Dendritic cell treated with granulocyte-macrophage colony-stimulating factor and Interleukin-4, amounts not matched to agents 40 ng/mL and 50 ng/mL, for 4 days (primary cell): ENCODE measurements around the gene ABCD3.

Source experiments
- H3K27ac Mint-ChIP-seq: one replicate; pipeline ENCODE4 v1.8.0; 2022; ENCODE audit warnings: mild to moderate bottlenecking, mixed read lengths
- H3K27me3 Mint-ChIP-seq: one replicate; pipeline ENCODE4 v1.8.0; 2022; ENCODE audit warnings: mild to moderate bottlenecking, mixed read lengths
- H3K36me3 Mint-ChIP-seq: one replicate; pipeline ENCODE4 v1.8.0; 2022; ENCODE audit warnings: low read depth, mixed read lengths
- H3K4me1 Mint-ChIP-seq: one replicate; pipeline ENCODE4 v1.8.0; 2022; ENCODE audit warnings: low read depth, mixed read lengths
- H3K4me3 Mint-ChIP-seq: one replicate; pipeline ENCODE4 v1.8.0; 2022; ENCODE audit warnings: mild to moderate bottlenecking, moderate library complexity, mixed read lengths
- H3K9me3 Mint-ChIP-seq: one replicate; pipeline ENCODE4 v1.8.0; 2022; ENCODE audit warnings: mixed read lengths
- intact Hi-C: fragments of 100-400 bp; cut with micrococcal nuclease; formaldehyde crosslinking; loops from one replicate; pipeline ENCODE4 v1.15.0; 2022

Gene ABCD3

GRCh38 chr1:94462606-94463005, 44.4 kb downstream of the ABCD3 start:
- H3K27ac Mint-ChIP-seq = no peak overlapping the region
- no peaks in the 10 kb centered on the region for H3K27me3 Mint-ChIP-seq
- H3K9me3 Mint-ChIP-seq = no peaks in the 10 kb centered on the region
- intact Hi-C loops = loop anchor here (5.0 to 10.0 kb wide), 3 partner anchors 118 to 420 kb away; no protein-coding TSS in a partner anchor
- peaks cover 42% of the 10 kb centered on the region for H3K36me3 Mint-ChIP-seq
- H3K4me3 Mint-ChIP-seq = no peak overlapping the region
- peaks cover 23% of the 10 kb centered on the region for H3K4me1 Mint-ChIP-seq

GRCh38 chr1:94463056-94463764, 45.0 kb downstream of the ABCD3 start:
- Mint-ChIP-seq H3K36me3 (peaks cover 42% of the 10 kb centered on the region), H3K27ac (no peak overlapping the region), H3K4me1 (peaks cover 23% of the 10 kb centered on the region), H3K27me3 (no peaks in the 10 kb centered on the region), H3K9me3 (no peaks in the 10 kb centered on the region), H3K4me3 (no peak overlapping the region)
- intact Hi-C loops = loop anchor here (5.0 to 10.0 kb wide), 3 partner anchors 118 to 421 kb away; no protein-coding TSS in a partner anchor

- Mint-ChIP-seq H3K4me3 (no peak overlapping the region), H3K4me1 (peaks cover 22% of the 10 kb centered on the region), H3K36me3 (peaks cover 40% of the 10 kb centered on the region), H3K9me3 (no peaks in the 10 kb centered on the region), H3K27ac (no peak overlapping the region), H3K27me3 (no peaks in the 10 kb centered on the region)
- intact Hi-C loops = loop anchor here (5.0 to 10.0 kb wide), 3 partner anchors 119 to 422 kb away; no protein-coding TSS in a partner anchor
Observed at GRCh38 chr1:94463765-94464330, 45.7 kb downstream of the ABCD3 start.

GRCh38 chr1:94468708-94469107, 50.5 kb downstream of the ABCD3 start:
- H3K36me3 Mint-ChIP-seq = peaks cover 45% of the 10 kb centered on the region
- peaks cover 3% of the 10 kb centered on the region for H3K4me1 Mint-ChIP-seq
- H3K9me3 Mint-ChIP-seq = no peaks in the 10 kb centered on the region
- H3K4me3 Mint-ChIP-seq = no peak overlapping the region
- H3K27me3 Mint-ChIP-seq = no peaks in the 10 kb centered on the region
- H3K27ac Mint-ChIP-seq = no peak overlapping the region
- intact Hi-C loops = loop anchor here (10.0 kb wide), 1 partner anchor 124 kb away; no protein-coding TSS in a partner anchor

- Mint-ChIP-seq H3K36me3 (peaks cover 32% of the 10 kb centered on the region), H3K27ac (no peak overlapping the region), H3K4me1 (no peaks in the 10 kb centered on the region), H3K4me3 (no peak overlapping the region), H3K9me3 (no peaks in the 10 kb centered on the region), H3K27me3 (no peaks in the 10 kb centered on the region)
- intact Hi-C loops = no loop called here
Observed at GRCh38 chr1:94471271-94471670, 53.1 kb downstream of the ABCD3 start.

GRCh38 chr1:94475232-94475631, 57.0 kb downstream of the ABCD3 start:
- H3K4me3 Mint-ChIP-seq = no peak overlapping the region
- intact Hi-C loops = no loop called here
- no peak overlapping the region for H3K27ac Mint-ChIP-seq
- H3K9me3 Mint-ChIP-seq = no peaks in the 10 kb centered on the region
- no peaks in the 10 kb centered on the region for H3K4me1 Mint-ChIP-seq
- H3K27me3 Mint-ChIP-seq = no peaks in the 10 kb centered on the region
- H3K36me3 Mint-ChIP-seq = peaks cover 25% of the 10 kb centered on the region

- Mint-ChIP-seq H3K27me3 (no peaks in the 10 kb centered on the region), H3K4me3 (no peak overlapping the region), H3K36me3 (peaks cover 42% of the 10 kb centered on the region), H3K9me3 (no peaks in the 10 kb centered on the region), H3K4me1 (no peaks in the 10 kb centered on the region), H3K27ac (no peak overlapping the region)
- intact Hi-C loops = no loop called here
Observed at GRCh38 chr1:94479682-94480081, 61.5 kb downstream of the ABCD3 start.

- H3K27me3 Mint-ChIP-seq = no peaks in the 10 kb centered on the region
- intact Hi-C loops = loop anchor here (1.0 kb wide), 1 partner anchor 325 kb away; no protein-coding TSS in a partner anchor
- peaks cover 36% of the 10 kb centered on the region for H3K36me3 Mint-ChIP-seq
- no peaks in the 10 kb centered on the region for H3K9me3 Mint-ChIP-seq
- H3K4me1 Mint-ChIP-seq = no peaks in the 10 kb centered on the region
- H3K4me3 Mint-ChIP-seq = no peak overlapping the region
- no peak overlapping the region for H3K27ac Mint-ChIP-seq
Observed at GRCh38 chr1:94481473-94481933, 63.3 kb downstream of the ABCD3 start.

GRCh38 chr1:94486990-94487389, 68.8 kb downstream of the ABCD3 start:
- peaks cover 35% of the 10 kb centered on the region for H3K36me3 Mint-ChIP-seq
- no peaks in the 10 kb centered on the region for H3K4me1 Mint-ChIP-seq
- no peaks in the 10 kb centered on the region for H3K9me3 Mint-ChIP-seq
- no peaks in the 10 kb centered on the region for H3K27me3 Mint-ChIP-seq
- H3K27ac Mint-ChIP-seq = no peak overlapping the region
- H3K4me3 Mint-ChIP-seq = no peak overlapping the region
- intact Hi-C loops = no loop called here

- Mint-ChIP-seq H3K27me3 (no peaks in the 10 kb centered on the region), H3K4me3 (no peak overlapping the region), H3K27ac (no peak overlapping the region), H3K36me3 (peaks cover 16% of the 10 kb centered on the region), H3K9me3 (no peaks in the 10 kb centered on the region), H3K4me1 (no peaks in the 10 kb centered on the region)
- intact Hi-C loops = no loop called here
Observed at GRCh38 chr1:94490556-94490955, 72.4 kb downstream of the ABCD3 start.

- Mint-ChIP-seq H3K4me1 (no peaks in the 10 kb centered on the region), H3K27me3 (no peaks in the 10 kb centered on the region), H3K27ac (no peak overlapping the region), H3K4me3 (no peak overlapping the region), H3K36me3 (peaks cover 31% of the 10 kb centered on the region), H3K9me3 (no peaks in the 10 kb centered on the region)
- intact Hi-C loops = no loop called here
Observed at GRCh38 chr1:94496076-94496755, 78.0 kb downstream of the ABCD3 start.

- H3K4me1 Mint-ChIP-seq = peaks cover 22% of the 10 kb centered on the region
- H3K9me3 Mint-ChIP-seq = no peaks in the 10 kb centered on the region
- peaks cover 59% of the 10 kb centered on the region for H3K36me3 Mint-ChIP-seq
- H3K27me3 Mint-ChIP-seq = no peaks in the 10 kb centered on the region
- no peak overlapping the region for H3K27ac Mint-ChIP-seq
- no peak overlapping the region for H3K4me3 Mint-ChIP-seq
- intact Hi-C loops = no loop called here
Observed at GRCh38 chr1:94501426-94501825, 83.2 kb downstream of the ABCD3 start.

- no peak overlapping the region for H3K4me3 Mint-ChIP-seq
- H3K27ac Mint-ChIP-seq = no peak overlapping the region
- intact Hi-C loops = no loop called here
- peaks cover 59% of the 10 kb centered on the region for H3K36me3 Mint-ChIP-seq
- no peaks in the 10 kb centered on the region for H3K9me3 Mint-ChIP-seq
- H3K4me1 Mint-ChIP-seq = peaks cover 22% of the 10 kb centered on the region
- no peaks in the 10 kb centered on the region for H3K27me3 Mint-ChIP-seq
Observed at GRCh38 chr1:94501935-94502334, 83.7 kb downstream of the ABCD3 start.

- Mint-ChIP-seq H3K27me3 (no peaks in the 10 kb centered on the region), H3K36me3 (peaks cover 59% of the 10 kb centered on the region)
- intact Hi-C loops = no loop called here
Observed at GRCh38 chr1:94503153-94503552, 85.0 kb downstream of the ABCD3 start.

More at GRCh38 chr1:94503153-94503552, 85.0 kb downstream of the ABCD3 start:
- no peak overlapping the region for H3K27ac Mint-ChIP-seq
- H3K4me1 Mint-ChIP-seq = peaks cover 22% of the 10 kb centered on the region
- no peaks in the 10 kb centered on the region for H3K9me3 Mint-ChIP-seq
- H3K4me3 Mint-ChIP-seq = no peak overlapping the region
